HG02623 (cell line): ENCODE measurements around the gene NCAPD2.
"Not testable (repeated sequence)": the region's sequence is repeated elsewhere in the genome, so short reads cannot be mapped to it uniquely, and the experiment has no call there.

Experiments
- ATAC-seq: cut with Tn5 transposase; IDR thresholded peaks from one replicate; pipeline ENCODE4 v1.9.1; 2021; ENCODE audit warnings: moderate library complexity; ENCODE audit not compliant: unreplicated experiment

NCAPD2 gene

DNA sequence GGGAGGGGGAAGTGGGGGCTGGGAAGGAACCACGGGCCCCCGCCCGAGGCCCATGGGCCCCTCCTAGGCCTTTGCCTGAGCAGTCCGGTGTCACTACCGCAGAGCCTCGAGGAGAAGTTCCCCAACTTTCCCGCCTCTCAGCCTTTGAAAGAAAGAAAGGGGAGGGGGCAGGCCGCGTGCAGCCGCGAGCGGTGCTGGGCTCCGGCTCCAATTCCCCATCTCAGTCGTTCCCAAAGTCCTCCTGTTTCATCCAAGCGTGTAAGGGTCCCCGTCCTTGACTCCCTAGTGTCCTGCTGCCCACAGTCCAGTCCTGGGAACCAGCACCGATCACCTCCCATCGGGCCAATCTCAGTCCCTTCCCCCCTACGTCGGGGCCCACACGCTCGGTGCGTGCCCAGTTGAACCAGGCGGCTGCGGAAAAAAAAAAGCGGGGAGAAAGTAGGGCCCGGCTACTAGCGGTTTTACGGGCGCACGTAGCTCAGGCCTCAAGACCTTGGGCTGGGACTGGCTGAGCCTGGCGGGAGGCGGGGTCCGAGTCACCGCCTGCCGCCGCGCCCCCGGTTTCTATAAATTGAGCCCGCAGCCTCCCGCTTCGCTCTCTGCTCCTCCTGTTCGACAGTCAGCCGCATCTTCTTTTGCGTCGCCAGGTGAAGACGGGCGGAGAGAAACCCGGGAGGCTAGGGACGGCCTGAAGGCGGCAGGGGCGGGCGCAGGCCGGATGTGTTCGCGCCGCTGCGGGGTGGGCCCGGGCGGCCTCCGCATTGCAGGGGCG lies 40.2 kb downstream of the NCAPD2 start, which contains the start of gene GAPDH:
Gene GAPDH, plus strand, starts transcription at position 595 of the 772 bp plus-strand sequence. CDS start 316 bp downstream, outside the sequence.
- peak; percentile 51 for ATAC-seq

DNA sequence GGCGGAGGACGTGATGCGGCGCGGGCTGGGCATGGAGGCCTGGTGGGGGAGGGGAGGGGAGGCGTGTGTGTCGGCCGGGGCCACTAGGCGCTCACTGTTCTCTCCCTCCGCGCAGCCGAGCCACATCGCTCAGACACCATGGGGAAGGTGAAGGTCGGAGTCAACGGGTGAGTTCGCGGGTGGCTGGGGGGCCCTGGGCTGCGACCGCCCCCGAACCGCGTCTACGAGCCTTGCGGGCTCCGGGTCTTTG lies 40.7 kb downstream of the NCAPD2 start:
- ATAC-seq: no peak

DNA sequence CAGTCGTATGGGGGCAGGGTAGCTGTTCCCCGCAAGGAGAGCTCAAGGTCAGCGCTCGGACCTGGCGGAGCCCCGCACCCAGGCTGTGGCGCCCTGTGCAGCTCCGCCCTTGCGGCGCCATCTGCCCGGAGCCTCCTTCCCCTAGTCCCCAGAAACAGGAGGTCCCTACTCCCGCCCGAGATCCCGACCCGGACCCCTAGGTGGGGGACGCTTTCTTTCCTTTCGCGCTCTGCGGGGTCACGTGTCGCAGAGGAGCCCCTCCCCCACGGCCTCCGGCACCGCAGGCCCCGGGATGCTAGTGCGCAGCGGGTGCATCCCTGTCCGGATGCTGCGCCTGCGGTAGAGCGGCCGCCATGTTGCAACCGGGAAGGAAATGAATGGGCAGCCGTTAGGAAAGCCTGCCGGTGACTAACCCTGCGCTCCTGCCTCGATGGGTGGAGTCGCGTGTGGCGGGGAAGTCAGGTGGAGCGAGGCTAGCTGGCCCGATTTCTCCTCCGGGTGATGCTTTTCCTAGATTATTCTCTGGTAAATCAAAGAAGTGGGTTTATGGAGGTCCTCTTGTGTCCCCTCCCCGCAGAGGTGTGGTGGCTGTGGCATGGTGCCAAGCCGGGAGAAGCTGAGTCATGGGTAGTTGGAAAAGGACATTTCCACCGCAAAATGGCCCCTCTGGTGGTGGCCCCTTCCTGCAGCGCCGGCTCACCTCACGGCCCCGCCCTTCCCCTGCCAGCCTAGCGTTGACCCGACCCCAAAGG lies 41.2 kb downstream of the NCAPD2 start:
- ATAC-seq: no peak

DNA sequence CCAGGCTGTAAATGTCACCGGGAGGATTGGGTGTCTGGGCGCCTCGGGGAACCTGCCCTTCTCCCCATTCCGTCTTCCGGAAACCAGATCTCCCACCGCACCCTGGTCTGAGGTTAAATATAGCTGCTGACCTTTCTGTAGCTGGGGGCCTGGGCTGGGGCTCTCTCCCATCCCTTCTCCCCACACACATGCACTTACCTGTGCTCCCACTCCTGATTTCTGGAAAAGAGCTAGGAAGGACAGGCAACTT lies 41.7 kb downstream of the NCAPD2 start:
- no peak for ATAC-seq

DNA sequence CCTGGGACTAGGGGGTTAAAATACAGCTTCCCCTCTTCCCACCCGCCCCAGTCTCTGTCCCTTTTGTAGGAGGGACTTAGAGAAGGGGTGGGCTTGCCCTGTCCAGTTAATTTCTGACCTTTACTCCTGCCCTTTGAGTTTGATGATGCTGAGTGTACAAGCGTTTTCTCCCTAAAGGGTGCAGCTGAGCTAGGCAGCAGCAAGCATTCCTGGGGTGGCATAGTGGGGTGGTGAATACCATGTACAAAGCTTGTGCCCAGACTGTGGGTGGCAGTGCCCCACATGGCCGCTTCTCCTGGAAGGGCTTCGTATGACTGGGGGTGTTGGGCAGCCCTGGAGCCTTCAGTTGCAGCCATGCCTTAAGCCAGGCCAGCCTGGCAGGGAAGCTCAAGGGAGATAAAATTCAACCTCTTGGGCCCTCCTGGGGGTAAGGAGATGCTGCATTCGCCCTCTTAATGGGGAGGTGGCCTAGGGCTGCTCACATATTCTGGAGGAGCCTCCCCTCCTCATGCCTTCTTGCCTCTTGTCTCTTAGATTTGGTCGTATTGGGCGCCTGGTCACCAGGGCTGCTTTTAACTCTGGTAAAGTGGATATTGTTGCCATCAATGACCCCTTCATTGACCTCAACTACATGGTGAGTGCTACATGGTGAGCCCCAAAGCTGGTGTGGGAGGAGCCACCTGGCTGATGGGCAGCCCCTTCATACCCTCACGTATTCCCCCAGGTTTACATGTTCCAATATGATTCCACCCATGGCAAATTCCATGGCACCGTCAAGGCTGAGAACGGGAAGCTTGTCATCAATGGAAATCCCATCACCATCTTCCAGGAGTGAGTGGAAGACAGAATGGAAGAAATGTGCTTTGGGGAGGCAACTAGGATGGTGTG lies 42.3 kb downstream of the NCAPD2 start:
- ATAC-seq: no peak

DNA sequence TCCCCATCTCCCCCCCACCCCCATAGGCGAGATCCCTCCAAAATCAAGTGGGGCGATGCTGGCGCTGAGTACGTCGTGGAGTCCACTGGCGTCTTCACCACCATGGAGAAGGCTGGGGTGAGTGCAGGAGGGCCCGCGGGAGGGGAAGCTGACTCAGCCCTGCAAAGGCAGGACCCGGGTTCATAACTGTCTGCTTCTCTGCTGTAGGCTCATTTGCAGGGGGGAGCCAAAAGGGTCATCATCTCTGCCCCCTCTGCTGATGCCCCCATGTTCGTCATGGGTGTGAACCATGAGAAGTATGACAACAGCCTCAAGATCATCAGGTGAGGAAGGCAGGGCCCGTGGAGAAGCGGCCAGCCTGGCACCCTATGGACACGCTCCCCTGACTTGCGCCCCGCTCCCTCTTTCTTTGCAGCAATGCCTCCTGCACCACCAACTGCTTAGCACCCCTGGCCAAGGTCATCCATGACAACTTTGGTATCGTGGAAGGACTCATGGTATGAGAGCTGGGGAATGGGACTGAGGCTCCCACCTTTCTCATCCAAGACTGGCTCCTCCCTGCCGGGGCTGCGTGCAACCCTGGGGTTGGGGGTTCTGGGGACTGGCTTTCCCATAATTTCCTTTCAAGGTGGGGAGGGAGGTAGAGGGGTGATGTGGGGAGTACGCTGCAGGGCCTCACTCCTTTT lies 43.1 kb downstream of the NCAPD2 start:
- ATAC-seq: no peak

DNA sequence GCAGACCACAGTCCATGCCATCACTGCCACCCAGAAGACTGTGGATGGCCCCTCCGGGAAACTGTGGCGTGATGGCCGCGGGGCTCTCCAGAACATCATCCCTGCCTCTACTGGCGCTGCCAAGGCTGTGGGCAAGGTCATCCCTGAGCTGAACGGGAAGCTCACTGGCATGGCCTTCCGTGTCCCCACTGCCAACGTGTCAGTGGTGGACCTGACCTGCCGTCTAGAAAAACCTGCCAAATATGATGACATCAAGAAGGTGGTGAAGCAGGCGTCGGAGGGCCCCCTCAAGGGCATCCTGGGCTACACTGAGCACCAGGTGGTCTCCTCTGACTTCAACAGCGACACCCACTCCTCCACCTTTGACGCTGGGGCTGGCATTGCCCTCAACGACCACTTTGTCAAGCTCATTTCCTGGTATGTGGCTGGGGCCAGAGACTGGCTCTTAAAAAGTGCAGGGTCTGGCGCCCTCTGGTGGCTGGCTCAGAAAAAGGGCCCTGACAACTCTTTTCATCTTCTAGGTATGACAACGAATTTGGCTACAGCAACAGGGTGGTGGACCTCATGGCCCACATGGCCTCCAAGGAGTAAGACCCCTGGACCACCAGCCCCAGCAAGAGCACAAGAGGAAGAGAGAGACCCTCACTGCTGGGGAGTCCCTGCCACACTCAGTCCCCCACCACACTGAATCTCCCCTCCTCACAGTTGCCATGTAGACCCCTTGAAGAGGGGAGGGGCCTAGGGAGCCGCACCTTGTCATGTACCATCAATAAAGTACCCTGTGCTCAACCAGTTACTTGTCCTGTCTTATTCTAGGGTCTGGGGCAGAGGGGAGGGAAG lies 43.9 kb downstream of the NCAPD2 start:
- ATAC-seq: not testable (repeated sequence)

DNA sequence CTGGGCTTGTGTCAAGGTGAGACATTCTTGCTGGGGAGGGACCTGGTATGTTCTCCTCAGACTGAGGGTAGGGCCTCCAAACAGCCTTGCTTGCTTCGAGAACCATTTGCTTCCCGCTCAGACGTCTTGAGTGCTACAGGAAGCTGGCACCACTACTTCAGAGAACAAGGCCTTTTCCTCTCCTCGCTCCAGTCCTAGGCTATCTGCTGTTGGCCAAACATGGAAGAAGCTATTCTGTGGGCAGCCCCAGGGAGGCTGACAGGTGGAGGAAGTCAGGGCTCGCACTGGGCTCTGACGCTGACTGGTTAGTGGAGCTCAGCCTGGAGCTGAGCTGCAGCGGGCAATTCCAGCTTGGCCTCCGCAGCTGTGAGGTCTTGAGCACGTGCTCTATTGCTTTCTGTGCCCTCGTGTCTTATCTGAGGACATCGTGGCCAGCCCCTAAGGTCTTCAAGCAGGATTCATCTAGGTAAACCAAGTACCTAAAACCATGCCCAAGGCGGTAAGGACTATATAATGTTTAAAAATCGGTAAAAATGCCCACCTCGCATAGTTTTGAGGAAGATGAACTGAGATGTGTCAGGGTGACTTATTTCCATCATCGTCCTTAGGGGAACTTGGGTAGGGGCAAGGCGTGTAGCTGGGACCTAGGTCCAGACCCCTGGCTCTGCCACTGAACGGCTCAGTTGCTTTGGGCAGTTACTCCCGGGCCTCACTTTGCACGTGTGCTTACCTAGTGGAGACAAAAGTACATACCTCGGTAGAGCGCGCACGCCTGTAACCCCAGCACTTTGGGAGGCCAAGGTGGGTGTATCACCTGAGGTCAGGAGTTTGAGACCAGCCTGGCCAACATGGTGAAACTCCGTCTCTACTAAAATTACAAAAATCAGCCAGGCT lies 44.8 kb downstream of the NCAPD2 start:
- ATAC-seq: no peak

DNA sequence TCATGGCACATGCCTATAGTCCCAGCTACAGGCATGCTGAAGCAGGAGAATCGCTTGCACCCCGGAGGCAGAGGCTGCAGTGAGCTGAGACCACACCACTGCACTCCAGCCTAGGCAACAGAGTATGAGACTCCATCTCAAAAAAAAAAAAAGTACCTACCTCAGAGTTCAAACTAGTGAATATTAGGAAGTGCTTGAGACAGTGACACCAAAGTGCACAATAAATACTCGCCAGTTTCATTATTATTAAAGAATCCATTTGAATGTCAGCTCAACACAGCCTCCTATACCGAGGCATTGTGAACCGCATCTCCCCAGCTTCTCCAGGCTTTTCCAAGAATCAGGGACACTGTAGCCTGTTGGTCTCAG lies 45.4 kb downstream of the NCAPD2 start:
- ATAC-seq: no peak

DNA sequence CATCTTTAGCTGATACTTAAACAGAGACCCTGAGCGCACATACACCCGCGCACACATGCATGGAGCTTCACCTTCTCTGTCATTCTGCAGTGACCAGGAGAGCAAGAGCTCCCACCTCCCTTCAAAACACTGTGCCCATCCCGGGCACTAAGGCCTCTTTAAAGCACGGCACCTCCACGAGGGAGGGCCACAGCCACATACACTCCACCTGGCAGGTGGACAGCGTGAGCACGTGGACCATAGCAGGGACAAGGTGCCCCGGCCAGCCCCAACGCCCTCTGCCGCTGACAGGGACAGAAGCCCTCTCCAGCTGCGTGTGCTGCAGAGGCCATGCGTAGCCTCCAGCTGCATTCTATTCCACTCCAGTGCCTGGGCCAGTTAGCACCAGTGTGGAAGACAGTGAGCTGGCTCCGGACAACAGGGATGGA lies 45.8 kb downstream of the NCAPD2 start:
- ATAC-seq: no peak

DNA sequence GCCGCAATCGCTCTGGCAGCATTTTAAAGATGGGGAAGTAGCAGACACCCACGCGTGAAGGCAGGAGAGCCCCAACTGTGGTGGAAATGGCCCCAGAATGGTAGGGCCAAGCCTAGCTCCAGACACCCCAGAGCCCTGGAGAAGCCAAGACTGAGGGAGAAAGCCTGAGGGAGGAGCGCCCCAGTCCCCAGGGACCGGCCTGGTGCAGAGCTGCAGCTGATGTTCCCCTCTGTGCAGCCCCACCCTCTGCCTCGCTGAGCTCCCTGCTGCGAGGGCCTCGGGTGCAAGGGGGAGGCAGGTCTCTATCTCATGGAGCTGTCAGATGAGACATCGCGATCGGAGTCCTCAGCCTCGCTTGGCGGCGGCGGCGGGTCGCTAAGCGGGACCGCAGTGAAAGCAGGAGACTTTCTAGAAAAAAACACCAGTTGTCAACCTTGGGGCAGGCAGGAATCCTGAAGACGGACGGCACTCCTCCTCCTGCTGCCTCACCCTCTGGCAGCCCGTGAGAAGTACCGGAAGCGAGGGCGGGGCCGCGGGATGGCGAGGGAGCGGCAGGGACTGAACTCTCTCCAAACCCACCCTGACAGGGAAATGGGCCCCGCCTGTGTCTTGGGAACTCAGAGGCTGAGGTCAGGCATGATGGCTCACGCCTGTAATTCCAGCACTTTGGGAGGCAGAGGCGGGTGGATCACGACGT lies 46.4 kb downstream of the NCAPD2 start:
- ATAC-seq: no peak

DNA sequence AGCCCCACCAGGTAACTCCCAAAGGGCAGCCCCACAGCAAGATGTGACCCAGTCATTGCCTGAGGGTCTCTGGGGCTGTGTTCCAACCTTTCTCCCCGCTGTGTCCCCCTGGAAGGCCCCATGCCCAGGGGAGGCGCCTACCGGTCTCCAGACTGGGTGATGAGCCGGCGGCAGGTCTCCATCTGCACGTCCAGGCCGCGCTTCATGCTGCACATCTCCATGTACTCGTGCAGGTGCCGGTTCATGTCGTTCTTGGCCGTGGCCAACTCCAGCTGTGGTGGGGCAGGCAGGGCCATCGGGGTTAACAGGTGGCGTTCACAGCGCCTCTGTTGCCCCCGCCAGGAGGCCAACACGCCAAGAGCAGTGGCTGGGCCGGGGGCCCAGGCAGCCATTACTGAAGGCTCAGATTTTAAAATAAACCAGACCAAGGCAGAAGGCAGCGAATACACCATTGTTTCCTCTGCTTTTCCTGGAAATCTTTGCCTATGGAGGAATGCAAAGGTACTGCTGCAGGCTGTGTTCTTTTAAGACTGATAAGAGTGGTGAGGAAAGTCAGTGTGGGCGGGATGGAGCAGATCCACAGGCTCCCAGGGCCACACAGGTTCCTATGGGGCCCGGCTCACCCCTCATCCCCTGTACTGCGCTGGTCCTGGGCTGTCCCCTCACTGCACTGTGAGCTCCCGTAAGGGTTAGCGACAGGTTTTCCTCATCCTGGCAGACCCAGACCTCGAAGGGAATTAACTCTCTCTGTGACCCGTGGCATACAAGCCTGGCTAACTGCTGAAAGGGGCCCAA lies 47.7 kb downstream of the NCAPD2 start:
- no peak for ATAC-seq

DNA sequence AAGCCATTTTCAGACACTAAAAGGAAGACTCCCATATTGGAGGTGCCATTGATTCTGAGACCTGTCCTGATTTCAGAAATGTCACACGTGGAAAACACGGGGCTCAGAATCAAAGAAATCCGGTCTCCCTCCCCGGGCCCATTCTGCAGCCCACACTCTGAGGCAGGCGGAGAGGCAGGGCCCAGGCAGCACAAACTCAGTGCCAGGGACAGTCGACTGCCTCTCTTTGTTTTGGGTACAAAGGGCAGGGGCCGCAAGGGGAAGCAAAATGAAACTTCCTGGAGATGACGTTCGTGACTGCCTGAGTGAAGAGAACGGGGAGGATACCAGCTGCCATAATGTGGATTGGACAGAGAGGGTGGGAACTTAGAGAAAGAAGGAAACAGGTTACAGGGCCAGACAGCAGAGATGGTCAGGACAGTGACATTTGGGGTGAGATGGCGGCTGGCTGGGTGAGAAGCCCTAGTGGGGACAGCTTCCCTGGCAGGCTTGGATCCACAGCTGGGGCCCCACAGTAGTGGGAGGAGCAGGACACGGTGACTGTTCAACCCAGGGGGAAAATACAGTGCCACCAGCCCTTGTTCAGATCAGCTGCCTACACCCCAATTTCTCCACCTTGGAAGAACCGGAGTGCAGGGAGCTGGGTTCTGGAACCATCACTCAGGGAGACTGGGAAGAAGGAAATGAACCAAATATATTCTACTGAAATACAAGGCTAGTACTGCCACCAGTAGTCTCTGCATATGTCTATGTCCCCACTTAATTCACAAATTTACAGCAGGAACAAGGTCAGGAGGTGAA lies 48.5 kb downstream of the NCAPD2 start:
- ATAC-seq: no peak

DNA sequence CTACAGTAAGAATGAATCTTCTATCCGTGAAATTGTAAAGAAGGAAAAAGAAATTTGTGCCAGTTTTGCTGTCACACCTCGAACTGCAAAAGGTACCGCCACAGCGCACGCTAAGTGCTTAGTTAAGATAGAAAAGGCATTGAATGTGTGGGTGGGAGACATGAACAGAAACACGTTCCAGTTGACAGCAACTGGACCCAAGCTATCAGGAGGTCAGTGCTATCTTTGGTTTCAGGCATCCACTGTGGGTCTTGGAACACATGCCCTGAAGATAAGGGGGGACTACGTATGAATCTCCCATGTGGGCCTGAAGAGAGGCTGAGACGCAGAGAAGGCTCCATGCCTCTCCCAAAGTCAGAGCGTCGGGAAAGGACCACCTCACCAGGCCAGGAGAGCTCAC lies 52.1 kb downstream of the NCAPD2 start:
- no peak for ATAC-seq

DNA sequence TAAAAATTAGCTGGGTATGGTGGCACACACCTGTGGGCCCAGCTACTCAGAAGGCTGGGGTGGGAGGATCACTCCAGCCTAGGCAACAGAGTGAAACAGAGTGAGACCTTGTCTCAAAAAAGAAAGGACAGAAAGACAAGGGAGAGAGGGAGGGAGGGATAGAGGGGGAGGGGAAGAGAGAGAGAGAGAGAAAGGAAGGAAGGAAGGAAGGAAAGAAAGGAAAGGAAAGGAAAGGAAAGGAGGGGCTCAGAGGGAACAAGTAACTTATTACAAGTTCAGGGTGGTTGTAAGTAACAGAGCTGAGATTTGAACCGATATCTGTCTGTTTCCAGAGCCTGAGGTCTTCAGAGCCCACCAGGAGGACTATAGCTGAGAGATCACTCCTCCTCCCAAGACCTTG lies 53.7 kb downstream of the NCAPD2 start:
- no peak for ATAC-seq

DNA sequence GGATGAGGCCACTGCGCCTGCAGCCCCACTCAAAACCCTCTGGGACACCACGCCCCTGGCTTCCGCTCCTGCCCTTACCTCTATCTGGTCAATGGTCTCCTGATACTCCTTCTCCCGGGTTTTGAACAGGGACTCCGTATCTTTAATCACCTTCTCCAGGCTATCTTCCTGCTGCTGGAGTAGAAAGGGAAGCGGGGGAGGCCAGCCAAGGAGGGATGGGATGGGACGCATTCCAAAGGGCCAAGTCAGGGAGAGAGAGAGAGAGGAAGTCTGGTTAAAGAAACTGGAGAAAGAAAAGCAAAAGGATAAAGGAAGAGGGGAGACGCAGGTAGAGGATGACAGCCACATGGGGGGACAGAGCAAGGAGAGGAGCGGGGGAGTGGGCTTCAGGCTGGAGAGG lies 54.1 kb downstream of the NCAPD2 start:
- no peak for ATAC-seq

DNA sequence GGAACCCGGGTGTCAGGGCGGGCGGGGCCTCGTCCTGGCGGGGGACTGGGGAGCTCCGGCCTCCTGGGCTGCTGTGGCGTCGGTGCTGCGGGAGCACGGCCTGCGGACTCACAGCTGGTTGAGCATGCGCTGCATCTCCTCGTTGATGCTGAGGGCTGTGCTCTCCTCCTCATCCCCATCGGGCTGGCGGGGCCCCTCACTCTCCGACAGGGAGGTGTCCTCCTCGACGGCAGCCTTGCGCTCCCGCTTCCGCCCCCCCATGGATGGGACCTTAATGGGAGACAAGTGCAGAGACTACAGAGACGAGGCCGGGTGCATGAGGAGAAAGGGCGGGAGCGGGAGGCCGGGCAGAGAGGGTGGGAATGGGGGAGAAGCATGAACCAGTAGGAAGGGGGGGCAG lies 54.7 kb downstream of the NCAPD2 start:
- ATAC-seq: no peak
